DND-41 (cell line): ENCODE measurements around the gene MOBP.

Source experiments
- EZH2 ChIP-seq: IDR thresholded peaks from 3 replicates; pipeline ENCODE4 v1.6.1; 2012; ENCODE audit warnings: borderline replicate concordance, low read depth, mild to moderate bottlenecking, moderate library complexity, low read length, inconsistent platforms; ENCODE audit not compliant: severe bottlenecking
- TF ChIP-seq, protein P1 (sequence below): IDR thresholded peaks from 2 replicates; pipeline ENCODE4 v1.5.1; 2012; ENCODE audit warnings: borderline replicate concordance, low read length, moderate library complexity, mild to moderate bottlenecking; ENCODE audit not compliant: poor library complexity, severe bottlenecking; ENCODE audit errors: extremely low read depth

- TF ChIP-seq, protein P1, sequence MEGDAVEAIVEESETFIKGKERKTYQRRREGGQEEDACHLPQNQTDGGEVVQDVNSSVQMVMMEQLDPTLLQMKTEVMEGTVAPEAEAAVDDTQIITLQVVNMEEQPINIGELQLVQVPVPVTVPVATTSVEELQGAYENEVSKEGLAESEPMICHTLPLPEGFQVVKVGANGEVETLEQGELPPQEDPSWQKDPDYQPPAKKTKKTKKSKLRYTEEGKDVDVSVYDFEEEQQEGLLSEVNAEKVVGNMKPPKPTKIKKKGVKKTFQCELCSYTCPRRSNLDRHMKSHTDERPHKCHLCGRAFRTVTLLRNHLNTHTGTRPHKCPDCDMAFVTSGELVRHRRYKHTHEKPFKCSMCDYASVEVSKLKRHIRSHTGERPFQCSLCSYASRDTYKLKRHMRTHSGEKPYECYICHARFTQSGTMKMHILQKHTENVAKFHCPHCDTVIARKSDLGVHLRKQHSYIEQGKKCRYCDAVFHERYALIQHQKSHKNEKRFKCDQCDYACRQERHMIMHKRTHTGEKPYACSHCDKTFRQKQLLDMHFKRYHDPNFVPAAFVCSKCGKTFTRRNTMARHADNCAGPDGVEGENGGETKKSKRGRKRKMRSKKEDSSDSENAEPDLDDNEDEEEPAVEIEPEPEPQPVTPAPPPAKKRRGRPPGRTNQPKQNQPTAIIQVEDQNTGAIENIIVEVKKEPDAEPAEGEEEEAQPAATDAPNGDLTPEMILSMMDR: no peak
- no peak for TF ChIP-seq EZH2
Observed at GRCh38 chr3:39494781-39495180, 27.3 kb downstream of the MOBP start.
